Activated T-cell treated with anti-CD3 and anti-CD28 coated beads, Interleukin-2, amount 50 U/mL, for 48 hours (primary cell): ENCODE data around the gene MDFI.

Experiments used
- DNase-seq, 2 experiments: peaks; one replicate each; pipeline ENCODE4 v3.0.0-alpha.2; 2020

MDFI gene

DNA sequence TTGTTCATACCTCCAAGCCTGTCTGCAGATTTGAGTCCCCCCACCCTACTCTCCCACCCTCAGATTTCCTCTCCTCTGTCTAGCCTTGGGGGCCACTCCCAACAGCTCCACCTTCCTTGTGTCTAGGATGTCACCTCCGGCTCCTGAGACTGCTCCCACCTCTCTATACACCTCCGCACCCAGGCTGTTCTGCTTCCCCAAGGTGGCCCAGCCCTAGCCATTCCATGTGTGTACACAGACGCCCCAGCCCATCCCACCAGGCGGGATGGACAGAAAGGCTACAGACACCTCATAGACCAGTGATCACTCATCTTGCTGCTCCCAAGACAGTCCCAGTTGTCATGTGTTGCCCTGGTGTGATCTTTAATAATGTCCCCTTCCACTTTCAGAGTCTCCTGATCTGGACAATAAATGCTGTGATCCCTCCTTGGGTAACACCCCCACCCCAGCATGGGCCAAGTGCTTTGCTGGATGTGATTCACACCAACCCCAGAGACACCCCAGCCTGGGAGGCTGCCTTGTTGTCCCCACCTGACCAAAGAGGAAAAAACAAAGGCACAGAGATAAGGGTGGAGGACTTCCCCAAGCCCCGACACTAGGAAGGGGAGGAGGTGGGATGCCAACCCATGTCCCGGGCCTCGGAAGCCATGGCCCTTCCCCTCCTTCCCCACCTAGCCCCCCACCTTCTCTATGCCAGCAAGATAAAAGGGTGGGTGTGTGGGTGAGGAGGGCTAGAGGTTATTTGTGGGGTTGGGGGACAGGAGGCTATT is 36.1 kb downstream of the MDFI start:
- no peak for DNase-seq

DNA sequence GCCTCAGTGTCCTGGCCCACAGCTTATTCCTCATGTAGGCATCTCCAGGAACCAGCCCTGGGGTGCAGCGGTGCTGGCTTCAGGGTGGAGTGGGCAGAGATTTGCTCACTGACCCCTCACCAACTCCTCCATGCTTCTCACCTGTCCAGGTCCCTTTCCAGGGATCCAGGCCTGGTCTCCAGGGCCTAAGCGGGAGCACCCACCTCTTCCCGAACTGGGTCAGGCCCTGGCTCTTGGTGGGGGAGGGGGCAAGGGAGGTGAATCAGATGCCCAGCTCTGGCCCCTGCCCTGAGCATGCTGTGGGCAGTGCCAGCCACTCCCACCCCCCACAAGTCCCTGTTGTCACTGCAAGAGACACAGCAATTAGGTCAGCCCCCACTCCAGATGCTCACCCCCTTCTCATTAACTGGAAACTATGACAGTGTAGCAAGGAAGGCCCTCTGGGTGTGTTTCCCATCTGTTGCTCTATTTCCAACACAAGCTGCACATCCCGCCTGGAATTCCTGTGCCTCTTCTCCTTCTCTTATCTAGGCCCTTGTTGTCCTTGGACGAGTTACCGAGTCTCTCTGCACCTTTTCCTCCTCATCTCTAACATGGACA is 37.0 kb downstream of the MDFI start:
- no peak for DNase-seq

DNA sequence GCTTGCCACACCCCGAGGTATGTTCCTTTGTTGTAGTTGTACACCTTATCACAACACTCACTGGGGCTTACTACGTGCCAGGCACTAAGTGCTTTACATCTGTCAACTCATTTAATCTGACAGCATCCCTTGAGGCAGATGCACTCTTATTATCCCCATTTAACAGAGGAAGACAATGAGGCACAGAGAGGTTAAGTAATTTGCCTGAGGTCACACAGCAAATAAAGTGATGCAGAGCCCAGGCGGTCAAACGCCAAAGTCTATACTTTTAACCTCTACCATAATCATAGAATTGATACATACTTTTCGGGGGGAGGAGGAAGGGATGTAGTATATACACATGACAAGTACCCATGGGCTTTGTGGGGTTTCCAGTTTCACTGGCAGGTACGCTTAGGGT is 37.7 kb downstream of the MDFI start:
- DNase-seq = no peak

DNA sequence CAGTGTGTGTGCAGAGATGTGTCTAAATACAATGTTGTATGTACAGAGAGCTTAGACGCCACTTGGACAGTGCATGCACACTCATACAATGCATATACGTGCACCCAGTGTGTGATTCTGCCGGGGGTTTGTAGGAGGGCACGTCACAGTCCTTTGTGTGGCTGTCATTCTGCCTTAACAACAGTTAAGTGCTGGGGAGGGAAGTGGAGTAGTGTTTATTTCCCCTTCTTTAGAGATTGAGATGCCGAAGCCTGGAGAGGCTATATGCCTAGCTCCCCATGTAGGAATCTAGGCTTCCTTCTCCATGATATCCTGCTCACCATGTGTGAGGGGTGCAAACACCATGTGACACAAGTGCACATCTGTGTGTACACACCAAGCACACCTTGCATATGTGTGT is 38.2 kb downstream of the MDFI start:
- no peak for DNase-seq

DNA sequence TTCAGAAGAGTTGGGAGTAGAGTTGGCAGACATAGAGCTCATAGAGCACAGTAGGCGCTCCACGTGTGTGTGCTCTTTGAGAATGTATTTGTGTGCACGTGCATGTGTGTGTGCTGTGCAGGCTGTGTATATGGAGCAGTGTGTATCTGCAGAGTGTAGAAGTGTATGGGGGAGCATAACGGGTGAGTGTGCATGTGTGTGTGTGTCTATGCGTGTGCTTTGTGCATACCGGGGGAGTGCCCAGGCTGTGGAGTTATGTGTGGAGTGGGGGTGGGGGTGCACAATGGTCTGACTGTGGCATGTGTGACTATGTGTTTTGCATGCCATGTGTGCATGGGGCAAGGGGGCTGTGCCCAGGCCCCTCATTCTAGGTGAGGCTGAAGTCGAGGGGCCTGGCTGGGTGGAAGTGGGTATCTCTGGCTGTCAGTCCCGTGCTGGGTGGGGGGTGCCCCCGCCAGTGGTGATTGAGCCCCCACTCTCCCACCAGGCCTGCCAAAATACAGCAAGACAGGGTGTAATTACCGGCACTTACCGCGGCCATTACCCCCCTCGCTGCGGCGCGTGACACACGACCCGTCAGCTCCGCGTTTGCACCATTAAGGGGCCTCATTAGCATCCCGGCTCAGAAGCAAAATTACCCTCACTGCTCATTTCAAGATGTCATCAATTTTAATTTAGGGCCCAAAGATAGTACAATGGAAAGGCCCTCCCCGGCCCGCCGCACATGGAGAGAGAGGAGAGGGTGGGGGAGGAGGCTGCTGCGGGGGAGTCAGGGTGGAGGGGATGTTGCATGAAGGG is 39.1 kb downstream of the MDFI start:
- no peak for DNase-seq

DNA sequence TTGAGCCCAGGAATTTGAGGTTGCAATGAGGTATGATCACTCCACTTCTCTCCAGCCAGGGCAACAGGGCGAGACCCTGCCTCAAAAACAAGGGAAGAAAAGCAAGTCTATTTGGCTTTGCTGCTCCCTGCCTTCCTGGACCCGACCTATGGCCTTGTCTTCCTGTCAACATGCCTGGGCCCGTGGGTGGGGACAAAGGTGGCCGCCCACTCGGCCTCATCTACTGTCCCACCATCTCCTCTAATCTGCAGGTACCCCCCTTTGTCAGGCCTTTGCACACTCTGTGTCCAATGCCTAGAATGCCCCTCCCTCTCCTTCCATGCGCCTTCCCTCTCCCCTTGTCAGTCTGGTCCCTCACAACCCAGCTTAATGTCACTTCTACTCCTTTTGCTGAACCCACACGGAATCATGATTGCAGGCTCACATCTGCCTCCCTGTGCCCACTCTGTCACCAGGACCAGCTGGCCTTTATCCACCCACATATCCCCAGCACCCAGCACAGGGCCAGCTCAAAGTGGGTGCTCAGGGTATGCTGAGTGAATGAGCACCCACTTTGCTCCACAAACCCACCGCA is 40.3 kb downstream of the MDFI start:
- no peak for DNase-seq

DNA sequence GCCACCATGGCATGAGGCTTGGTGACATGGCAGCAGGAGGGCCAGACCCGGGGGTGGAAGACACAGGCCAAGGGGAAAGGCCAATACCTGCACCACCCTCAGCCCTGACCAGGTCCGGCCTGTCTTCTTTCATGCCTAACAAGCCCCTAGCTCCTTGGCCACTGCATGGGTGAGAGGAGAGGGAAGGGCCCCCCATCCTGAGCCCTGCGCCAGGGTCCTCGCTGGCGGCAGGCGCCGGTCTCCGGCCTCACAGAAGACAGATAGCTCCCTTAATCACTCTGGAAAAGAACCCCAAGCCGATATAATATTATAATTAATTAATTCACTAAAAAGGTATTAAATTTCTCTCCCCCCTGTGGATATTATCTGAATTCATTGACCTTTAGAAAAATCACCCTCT is 41.4 kb downstream of the MDFI start:
- DNase-seq = no peak

DNA sequence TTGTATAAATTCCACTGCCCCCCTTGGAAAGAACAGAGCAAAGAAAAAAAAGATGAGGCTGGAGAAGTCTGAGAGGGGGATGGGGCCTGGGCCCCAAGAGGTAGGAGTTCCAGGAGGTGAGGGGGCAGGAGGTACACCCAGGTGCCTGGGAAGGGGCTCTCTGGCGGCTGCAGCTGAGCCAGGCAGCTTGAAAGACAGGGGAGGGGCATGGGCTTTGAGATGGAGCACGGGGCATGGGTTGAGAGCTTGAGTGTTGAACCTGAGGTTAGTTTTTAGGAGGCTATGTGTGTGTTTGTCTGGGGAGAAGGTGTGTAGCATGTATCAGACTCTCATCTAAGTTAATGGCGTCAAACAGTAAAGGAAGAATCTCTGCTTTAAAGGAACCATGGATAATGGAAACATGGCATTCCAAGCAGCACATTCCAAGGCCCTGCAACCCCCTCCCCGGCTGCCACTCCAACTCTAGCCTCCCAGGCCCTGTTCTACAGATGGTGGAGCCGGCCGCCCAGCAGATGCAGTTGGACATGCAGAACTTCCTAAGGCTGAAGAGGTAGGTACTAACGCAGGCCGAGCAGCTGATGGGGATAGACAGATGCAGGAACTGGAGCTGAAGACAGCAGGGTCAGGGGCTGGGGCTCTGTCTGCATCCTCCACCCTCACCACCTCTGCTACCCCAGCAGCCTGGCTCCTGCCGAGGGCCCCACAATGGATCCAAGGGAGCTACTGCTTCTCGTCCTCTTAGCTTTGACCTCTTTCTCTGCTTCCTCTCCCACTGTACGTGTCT is 42.1 kb downstream of the MDFI start:
- no peak for DNase-seq

DNA sequence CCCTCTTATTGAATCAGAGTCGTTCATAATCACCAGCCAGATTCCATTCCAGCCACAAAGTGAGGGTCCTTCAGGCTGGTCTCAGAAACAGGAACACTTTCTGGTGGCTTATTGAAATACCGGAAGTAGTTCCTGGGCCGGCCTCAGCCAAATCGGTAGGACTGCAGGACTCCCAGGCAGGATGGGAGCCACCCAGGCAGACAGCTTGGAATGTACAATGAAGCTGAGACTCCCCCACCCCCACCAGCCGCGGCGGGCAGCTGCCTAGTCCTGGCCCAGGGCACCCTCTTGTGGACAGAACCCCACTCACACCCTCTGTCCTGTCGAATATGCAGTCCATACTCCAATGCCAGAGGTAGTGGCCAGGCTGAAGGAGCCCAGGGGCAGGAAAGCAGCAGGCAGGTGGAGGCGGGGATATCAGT is 43.8 kb downstream of the MDFI start:
- DNase-seq = peak; percentile 82 to 86

DNA sequence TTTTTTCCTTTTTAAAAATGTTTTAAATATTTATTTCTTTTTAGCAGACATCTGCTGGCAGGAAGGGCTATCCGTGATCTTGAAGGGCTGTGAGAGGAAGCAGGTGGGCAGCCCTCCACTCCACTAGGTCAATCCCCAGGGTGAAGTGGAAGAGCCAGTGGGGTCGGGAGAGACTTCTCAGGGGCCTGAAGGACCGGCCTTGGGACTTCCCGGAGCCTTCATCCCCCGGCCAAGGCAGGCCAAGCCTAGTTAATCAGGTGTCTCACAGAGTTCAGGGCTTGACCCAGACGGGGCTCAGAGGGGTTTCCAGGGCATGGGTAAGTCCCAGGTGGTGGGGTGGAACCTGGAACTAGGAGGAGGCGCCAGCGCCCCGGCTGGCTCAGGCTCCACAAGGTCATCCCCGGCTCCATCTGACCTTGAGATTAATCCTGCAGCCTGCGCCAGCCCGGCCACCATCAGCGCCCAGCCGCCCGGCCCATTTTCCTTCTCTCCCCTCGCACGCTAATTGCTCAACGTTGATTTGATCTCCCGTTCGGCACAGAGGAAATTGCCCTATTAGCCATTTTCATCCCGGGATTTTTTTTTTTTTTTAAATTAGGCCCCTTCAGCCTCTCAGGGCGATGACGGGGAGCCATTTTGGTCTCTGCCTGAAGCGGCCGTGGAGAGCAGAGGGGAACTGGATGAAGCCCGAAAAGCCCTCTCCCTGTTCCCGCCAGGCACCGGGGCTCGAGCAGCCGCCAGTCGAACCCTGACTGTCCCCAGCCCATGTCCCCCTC is 44.4 kb downstream of the MDFI start:
- peak; percentile 38 to 46 for DNase-seq

DNA sequence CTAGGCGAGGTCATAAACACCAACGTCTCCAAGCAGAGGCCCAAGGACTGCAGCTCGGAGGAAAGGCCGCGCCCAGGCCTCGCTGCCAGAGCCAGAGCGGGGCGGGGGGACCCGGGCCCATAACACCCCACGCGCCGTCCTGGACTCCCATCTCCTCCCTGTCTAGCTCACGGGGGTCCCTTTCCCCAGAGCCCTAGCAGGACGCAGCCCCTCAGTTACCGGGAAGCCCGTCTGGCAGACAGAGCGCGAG is 44.9 kb downstream of the MDFI start:
- no peak for DNase-seq

DNA sequence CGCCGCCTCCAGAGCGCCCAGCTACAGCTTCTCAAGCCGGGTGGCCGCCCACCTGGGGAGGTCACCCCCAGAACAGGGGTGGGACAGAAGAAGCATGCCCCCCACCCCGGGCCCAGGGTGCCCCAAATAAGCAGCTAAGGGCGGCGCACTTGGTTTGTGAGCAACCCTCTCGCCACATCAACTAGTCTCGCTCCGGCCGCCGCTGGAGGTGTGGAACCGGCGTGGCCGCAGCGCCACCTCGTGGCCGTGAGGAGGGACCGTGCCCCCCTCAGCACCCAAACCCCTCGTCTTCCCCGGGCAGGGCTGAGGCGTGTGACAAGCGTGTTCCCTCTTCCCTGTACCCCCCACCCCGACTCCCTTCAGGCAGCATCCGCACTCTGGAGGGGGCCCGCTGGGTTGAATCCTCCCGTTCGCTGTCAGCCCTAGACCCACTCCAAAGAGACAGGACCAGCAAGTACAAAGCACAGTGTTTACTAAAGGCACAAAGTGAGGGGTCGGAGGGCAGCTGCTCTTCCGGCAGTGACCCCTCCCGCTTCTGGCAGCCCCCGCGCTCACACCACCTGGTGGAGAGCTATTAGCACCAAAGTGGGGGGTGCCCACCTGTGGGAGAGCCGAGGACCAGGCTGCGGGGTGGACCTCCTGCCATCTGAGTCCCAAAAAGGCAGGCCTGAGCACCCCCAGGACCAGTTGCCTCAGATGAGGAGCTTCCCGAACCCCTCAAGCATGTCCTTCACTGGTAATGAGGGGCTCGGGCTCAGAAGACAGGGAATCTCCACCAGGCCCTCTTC is 45.4 kb downstream of the MDFI start:
- DNase-seq = peak; percentile 87 to 90

DNA sequence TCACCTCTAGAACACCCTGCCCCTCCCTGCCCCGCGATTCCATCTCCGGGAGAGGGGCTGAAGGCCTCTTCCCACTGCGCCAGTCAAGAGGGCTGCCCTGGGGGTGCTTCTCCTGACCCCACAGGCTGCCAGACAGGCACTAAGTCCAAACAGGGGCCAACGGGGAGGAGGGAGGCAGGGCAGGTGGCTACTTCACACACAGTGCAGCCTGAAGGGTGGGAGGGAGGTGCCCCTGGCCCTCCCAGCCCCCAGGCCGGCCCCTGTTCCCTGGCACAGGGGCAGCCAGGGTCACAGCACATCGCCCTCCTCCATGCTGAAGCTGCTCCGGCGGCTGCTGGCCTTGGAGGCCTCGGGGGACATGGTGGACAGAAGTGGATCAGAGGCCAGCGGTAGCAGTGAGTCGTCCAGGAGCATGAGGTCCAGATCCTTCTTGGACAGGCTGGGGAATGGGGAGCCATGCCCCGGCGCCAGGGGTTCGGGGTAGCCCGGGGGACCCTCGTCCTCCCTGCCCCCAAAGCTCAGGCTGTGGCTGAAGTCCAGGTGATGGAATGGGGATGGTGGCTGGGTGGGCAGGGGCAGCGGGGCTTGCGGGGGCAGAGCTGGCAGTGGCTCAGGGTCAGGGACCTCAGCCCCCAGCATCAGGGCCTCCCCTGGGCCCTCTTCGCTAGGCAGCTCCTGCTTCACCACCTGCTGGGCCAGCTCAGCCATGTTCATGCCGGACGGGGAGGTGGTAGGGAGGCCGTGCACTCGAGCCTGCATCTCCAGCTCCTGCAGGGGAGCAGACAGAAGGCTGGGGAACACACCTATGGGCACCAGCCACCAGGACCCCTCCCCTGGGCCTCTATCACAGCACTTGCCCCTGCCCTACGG is 46.3 kb downstream of the MDFI start:
- no peak for DNase-seq

DNA sequence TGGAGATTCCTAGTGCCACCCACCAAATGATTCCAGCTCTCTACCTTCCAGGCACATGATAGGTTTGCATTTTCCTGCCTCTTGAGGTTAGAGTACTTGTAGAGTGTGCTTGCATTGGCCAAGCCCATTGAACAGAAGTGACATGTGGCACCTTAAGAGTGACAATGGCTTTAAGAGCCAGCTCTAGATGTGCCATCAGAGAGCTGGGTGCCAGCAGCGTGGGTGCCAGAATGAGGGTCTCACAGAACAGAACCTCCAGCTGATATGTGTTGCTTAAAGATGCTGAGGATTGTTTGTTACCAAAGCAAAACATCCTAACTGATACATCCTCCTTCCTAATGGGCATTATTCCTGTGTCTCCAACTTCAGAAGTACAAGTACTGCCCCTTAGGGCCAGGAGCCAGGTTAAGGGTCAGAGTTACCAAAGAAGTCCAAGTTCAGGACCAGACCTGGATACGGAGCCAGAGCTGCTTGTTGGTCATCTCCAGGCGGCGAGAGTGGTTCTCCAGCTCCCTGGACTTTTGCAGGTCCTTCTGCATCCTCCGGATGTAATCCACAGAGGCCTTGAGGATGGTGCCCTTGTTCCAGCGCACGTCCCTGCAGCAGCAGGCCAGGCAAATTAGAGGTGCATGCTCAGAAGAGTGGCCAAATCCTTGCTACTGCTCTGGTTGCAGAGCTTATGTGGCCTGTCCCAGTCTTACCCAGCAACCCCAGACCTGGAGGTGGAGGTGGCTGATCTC is 47.5 kb downstream of the MDFI start:
- no peak for DNase-seq

DNA sequence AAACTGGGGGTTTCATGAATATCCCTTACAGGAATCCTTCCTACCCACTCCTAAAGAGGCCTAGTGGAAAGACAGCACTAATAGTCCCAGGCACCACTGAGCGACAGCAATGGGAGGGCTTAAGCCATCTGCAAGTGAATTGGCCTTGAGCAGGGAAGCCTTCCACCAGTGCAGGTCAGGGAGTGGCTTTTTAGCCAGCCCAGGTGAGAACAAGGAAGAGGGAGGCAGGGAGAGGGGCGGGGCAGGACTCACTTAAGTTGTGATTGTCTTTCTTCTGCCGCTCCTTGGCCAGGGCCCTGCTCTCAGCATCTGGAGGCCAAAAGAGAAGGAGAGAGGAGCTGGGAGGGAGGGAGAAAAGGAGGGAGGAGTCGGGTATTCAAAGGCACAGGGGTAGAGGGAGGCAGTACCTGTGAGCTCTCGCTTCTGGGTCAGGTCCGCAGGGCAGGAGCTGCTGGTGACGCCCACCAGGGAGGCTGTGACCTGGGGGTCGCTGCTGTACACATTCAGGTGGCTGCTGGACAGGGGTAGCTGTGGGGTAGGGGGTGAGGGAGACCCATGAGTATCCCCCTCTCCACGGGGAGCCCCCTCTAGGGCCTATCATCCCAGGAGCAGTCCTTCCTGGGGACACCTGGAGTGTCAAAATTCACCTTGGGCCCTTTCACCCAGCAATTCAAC is 49.4 kb downstream of the MDFI start:
- DNase-seq = no peak

DNA sequence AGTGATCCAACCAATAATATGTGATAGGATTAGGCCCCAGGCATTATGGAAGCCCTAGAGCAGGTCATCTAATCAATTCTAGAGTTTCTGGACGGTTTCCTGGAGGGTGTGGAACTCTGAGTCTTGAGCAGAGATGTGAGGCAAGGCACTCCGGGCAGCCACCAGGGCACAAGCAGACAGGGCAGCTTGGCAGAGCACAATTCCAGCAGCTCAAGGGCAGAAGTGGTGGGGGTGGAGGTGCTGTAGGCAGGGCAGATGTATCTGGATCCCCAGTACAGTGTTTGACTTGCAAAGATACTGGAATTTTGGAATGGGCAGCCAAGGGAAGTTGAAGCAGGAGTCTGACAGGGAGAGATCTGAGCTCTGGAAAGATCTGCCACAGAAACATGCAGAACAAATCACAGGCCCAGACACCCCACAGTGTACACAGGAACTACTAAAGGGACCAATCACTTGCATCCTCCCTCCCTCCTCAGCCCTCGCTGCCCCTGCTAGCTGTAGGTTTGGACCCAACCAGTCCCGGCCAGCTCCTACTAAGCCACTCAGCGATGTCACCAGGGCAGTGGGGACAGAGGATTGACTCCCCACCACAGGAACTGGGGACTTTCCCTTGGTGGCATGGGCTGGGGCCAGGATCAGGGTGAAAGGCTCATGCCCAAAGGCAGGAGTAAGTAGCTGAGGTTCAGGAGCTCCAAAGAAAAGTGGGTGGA is 50.1 kb downstream of the MDFI start:
- DNase-seq = no peak

DNA sequence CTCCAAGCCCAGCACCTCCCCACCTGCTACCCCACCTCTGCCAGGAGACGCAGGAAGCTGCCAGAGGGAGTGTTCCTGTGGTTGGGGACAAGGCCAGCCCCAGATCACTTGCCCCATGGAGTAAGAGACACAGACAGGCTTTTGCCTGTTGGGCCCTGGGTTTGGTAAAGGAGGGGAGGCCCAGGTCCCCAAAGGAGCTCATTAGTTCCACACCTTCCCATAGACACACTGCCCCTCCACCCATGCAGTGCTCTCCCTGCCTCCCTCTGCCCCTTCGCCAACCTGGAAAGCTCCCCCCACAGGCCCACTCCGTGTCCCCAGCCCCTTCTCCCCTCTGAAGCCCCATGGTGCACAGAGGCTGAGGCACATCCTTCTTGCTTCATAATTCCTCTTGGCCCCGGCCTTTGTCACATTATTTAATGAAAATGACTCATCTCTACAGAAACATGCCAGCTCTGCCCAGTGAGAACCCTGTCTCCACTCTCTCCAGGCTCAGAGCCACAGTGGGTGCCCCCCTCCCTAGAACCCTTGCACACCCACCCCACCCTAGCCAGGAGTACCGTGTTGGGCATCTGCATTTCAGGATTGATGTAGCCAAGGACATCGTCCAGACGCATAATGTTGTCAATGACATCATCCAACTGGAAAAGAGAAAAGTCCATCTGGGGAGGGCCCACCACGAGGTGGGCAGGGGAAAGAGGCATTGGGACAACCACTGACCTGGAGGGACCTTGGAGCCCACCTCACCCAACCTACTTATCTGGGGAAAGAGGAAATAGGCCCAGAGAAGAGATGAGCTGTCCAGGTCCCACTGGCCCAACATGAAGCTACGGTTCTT is 51.1 kb downstream of the MDFI start:
- no peak for DNase-seq
